Measurements from ENCODE around the gene ENOX1. TPM values are rescaled to one million over a fixed set of nuclear protein-coding genes. Genes with fewer than 3 reads are reported as not detected.

The ENOX1 gene
- total RNA-seq, 4 donors from 2014 or later: 2.2 to 8.9 (median 6.2) TPM

DNA sequence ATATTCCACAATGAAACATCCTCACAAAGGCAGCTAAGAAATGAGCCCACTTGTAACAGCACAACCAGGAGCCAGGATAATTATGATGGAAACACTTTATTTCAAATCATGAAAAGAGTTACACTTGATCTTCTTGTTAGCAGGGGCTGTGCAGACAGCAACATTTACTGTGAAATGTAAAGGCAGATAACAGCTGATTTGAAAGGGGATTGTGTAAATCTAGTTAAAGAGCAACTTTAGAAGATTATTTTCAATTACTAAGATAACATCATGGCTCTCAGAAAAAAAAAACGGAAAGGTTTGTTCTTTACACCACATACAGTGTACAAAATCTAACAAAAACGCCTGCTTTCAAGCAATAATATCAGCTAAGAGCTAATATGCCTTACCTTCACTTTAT, 22.4 kb downstream of the ENOX1 start:
- no peak for ATAC-seq (ENCODE audit: low FRiP score)
- TF ChIP-seq, protein P1, sequence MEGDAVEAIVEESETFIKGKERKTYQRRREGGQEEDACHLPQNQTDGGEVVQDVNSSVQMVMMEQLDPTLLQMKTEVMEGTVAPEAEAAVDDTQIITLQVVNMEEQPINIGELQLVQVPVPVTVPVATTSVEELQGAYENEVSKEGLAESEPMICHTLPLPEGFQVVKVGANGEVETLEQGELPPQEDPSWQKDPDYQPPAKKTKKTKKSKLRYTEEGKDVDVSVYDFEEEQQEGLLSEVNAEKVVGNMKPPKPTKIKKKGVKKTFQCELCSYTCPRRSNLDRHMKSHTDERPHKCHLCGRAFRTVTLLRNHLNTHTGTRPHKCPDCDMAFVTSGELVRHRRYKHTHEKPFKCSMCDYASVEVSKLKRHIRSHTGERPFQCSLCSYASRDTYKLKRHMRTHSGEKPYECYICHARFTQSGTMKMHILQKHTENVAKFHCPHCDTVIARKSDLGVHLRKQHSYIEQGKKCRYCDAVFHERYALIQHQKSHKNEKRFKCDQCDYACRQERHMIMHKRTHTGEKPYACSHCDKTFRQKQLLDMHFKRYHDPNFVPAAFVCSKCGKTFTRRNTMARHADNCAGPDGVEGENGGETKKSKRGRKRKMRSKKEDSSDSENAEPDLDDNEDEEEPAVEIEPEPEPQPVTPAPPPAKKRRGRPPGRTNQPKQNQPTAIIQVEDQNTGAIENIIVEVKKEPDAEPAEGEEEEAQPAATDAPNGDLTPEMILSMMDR (IDR thresholded peaks at IDR 0.05): no peak
- no peak for DNase-seq (ENCODE audit: low spot score)

GRCh38 chr13:43763143-43763759, 23.5 kb downstream of the ENOX1 start:
- TF ChIP-seq, protein P1 (IDR thresholded peaks at IDR 0.05): no peak
- ATAC-seq (ENCODE audit: low FRiP score): no peak
- DNase-seq (ENCODE audit: low spot score): no peak

DNA sequence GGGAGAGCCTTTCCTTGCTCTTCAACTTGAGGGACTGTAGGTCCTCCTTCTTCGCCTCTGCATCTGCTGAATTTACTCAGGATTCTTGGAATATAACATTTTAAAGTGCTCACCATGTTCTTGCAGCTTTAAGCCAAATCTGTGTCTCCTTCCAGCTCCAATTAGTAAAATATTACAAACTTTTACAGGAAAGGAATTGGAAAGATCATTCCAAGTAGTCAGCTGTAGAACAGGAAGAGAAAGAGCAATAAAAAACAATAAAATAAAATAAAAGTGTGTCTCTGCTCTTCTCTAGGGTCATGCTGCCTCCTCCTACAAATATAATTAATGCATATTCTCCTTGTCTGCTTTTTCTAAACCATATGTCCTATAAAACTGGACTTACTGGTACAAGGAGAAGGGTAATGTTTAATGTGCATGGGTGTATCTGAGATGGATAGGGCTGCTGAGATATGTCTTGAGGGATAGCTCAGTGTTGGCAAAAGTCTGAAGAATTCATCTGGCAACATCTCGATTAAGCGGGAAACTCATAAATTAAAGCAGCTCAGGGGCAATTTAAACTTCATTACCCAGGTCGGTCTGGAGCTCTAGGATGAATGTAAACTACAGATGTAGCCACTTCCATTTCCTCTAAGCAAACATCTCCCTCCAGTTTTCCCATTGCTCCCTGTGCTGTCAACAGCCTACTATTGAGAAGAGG, 25.0 kb downstream of the ENOX1 start:
- ATAC-seq (ENCODE audit: low FRiP score) (no peak), DNase-seq (ENCODE audit: low spot score) (no peak)
- TF ChIP-seq, protein P1 (IDR thresholded peaks at IDR 0.05): no peak

GRCh38 chr13:43760257-43760656, 26.5 kb downstream of the ENOX1 start:
- DNase-seq (ENCODE audit: low spot score) (no peak), ATAC-seq (ENCODE audit: low FRiP score) (no peak)
- TF ChIP-seq, protein P1 (IDR thresholded peaks at IDR 0.05): no peak

GRCh38 chr13:43758834-43759233, 27.9 kb downstream of the ENOX1 start:
- DNase-seq (ENCODE audit: low spot score) (no peak), ATAC-seq (ENCODE audit: low FRiP score) (no peak)
- TF ChIP-seq, protein P1 (IDR thresholded peaks at IDR 0.05): no peak

GRCh38 chr13:43757266-43757665, 29.5 kb downstream of the ENOX1 start:
- TF ChIP-seq, protein P1 (IDR thresholded peaks at IDR 0.05): no peak
- ATAC-seq (ENCODE audit: low FRiP score): no peak
- DNase-seq (ENCODE audit: low spot score): no peak

DNA sequence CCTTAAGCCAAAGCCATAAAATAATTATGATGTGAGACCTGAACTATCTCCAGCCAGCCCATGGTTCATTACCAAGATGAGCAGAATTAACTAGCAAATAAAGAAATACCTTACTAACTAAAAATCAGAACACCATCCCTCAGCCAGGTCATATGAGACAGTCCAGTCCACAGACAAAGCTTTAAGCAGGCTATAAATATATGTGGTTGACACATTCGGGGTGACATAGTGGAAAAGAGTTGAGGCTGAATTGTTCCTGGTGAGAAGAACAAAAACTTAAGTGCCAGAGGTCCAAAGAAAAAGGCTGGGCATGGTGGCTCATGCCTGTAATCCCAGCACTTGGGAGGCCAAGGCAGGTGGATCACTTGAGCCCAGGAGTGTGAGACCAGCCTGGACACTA, 30.9 kb downstream of the ENOX1 start:
- TF ChIP-seq, protein P1 (IDR thresholded peaks at IDR 0.05): no peak
- no peak for ATAC-seq (ENCODE audit: low FRiP score)
- no peak for DNase-seq (ENCODE audit: low spot score)

Data from omental fat pad (tissue), 4 donors.